ENCODE results near the gene AKAP13.

Gene AKAP13

DNA sequence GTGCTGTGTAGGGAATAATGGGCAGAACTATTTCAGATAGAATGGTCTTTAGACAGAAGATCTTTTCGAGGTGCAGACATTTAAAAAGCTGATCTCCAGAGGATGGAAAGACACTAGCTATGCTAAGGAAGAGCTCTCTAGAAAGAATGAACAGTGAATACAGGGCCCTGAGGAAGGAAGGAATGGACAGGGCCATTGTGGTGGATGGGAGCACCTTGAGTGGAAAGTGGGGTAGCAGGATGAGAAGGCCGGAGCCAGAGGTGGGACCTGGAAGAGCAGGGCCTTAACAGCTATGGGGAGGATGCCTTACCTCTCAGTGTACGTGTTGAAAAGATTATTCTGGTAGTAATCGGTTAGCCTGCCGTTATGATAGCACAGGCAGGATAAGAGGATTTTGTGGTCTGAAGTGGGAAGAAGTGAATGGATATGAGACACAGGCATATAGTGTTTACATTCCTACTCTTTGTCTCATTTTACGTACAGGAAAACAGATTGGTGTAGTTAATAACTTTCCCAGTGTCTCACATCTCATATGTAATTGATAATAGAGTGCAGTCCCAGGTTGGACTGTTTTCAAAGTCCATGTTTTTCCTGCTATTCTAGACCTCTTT, 241.9 kb downstream of the AKAP13 start:
- Histone ChIP-seq H3K9ac (no peak overlapping the region; a peak in 1 of 22 replicates), H3K27ac (peak overlapping the region in 8 of 11 experiments; percentile 20 to 90 (median 58); a peak in 13 of 22 replicates), H3K27me3 (no peaks in the 10 kb centered on the region), H3K9me3 (replicated peaks in 1 of 11) (peaks cover 0 to 8% (median under 1%) of the 10 kb centered on the region in 11 experiments; a peak in 5 of 22 replicates), H4K20me1 (peaks cover 0 to 100% (median 36%) of the 10 kb centered on the region in 11 experiments; a peak in 11 of 22 replicates), H3K36me3 (peaks cover 9 to 57% (median 27%) of the 10 kb centered on the region in 11 experiments; a peak in 21 of 22 replicates), H3K4me3 (peak overlapping the region in 5 of 10 experiments; percentile 4 to 57 (median 16); a peak in 5 of 20 replicates), H3K4me1 (peaks cover 91 to 100% (median 99%) of the 10 kb centered on the region in 10 experiments), H3K4me2 (peak overlapping the region; percentile 77 to 96 (median 88); a peak in 21 of 22 replicates)
- no peak for TF ChIP-seq Cebpa-rat (IDR thresholded peaks at IDR 0.05)

DNA sequence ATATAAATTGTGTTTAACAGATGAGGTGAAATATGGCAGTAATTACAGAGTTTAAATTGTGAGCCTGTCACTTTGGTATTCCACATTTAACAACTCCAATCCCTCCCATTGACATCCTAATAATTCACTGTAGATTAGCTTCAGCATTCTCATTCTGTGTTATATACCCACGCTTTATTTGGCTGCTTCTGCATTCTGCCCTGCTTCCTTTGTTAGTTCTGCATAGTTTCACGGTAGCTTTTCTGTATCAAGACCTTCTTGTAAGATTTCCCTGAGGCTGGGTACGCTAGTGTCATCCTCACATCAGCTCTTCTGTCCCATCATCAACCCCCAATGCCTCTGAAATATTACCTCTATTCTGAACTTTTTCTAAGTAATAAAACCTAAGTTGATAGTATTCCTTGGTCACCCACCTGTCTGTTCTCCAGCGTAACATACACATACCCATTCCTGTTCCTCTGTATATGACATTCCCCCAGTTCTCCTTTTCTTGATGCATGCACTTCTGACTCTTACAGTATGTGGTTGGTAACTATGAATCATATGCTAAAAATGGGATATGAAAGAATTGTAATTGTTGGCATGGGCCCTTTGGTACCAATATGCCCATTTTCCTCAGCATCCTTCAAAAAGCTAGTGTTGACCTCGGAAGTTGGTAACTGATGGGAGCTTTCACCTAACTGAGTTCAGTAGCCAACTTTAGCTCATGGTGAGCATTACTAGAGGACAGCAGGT, 243.1 kb downstream of the AKAP13 start:
- TF ChIP-seq Cebpa-rat (IDR thresholded peaks at IDR 0.05) = no peak
- peaks cover 0 to 100% (median 24%) of the 10 kb centered on the region in 11 experiments; a peak in 11 of 22 replicates for H4K20me1 ChIP-seq
- H3K9ac ChIP-seq = peak overlapping the region in 10 of 11 experiments; percentile 51 to 76 (median 70); a peak in 18 of 22 replicates

DNA sequence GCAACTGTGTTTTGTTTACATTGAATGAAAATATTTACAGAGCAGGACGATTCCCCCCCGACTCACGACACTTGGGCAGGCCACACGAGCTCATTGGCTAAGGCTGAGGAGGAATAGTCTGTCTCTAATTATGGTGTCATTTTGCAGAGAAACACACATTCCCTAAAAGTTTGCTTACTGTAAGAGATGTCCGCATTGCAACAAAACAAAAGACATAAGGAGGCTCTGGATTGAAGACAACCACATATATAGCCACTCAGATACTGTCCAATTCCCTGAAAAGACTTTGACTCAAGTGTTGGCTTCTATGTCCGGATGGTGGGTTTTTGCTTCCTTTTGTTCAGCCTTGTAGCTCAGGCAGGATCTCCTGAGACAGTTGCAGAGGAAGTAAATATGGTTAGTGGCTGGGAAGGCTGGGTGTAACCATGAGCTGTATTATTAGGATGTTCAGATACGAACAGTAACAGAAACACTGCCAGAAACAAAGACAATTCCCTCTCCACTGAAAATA, 243.9 kb downstream of the AKAP13 start:
- Histone ChIP-seq H3K27me3 (no peaks in the 10 kb centered on the region), H3K4me3 (peak overlapping the region in 9 of 10 experiments; percentile 24 to 51 (median 45); a peak in 14 of 20 replicates), H3K9me3 (replicated peaks in 1 of 11) (peaks cover 0 to 18% (median 8%) of the 10 kb centered on the region in 11 experiments; a peak in 8 of 22 replicates), H3K36me3 (peaks cover 19 to 71% (median 39%) of the 10 kb centered on the region in 11 experiments; a peak in 21 of 22 replicates), H3K4me2 (peak overlapping the region; percentile 77 to 96 (median 88)), H4K20me1 (peaks cover 0 to 100% (median 22%) of the 10 kb centered on the region in 11 experiments; a peak in 11 of 22 replicates), H3K9ac (peak overlapping the region in 10 of 11 experiments; percentile 18 to 76 (median 70); a peak in 19 of 22 replicates), H3K4me1 (peaks cover 77 to 100% (median 100%) of the 10 kb centered on the region in 10 experiments), H3K27ac (peak overlapping the region in 10 of 11 experiments; percentile 75 to 91 (median 86); a peak in 20 of 22 replicates)
- TF ChIP-seq Cebpa-rat (IDR thresholded peaks at IDR 0.05) = no peak

More for the DNA sequence above, 243.1 kb downstream of the AKAP13 start:
- Histone ChIP-seq H3K27me3 (no peaks in the 10 kb centered on the region), H3K4me3 (peak overlapping the region in 6 of 10 experiments; percentile 44 to 51 (median 46); a peak in 7 of 20 replicates), H3K27ac (peak overlapping the region; percentile 45 to 91 (median 86); a peak in 21 of 22 replicates), H3K36me3 (peaks cover 18 to 62% (median 39%) of the 10 kb centered on the region in 11 experiments; a peak in 21 of 22 replicates), H3K4me1 (peaks cover 79 to 100% (median 99%) of the 10 kb centered on the region in 10 experiments), H3K9me3 (replicated peaks in 1 of 11) (peaks cover 0 to 18% (median 8%) of the 10 kb centered on the region in 11 experiments; a peak in 8 of 22 replicates), H3K4me2 (peak overlapping the region; percentile 77 to 96 (median 88))

DNA sequence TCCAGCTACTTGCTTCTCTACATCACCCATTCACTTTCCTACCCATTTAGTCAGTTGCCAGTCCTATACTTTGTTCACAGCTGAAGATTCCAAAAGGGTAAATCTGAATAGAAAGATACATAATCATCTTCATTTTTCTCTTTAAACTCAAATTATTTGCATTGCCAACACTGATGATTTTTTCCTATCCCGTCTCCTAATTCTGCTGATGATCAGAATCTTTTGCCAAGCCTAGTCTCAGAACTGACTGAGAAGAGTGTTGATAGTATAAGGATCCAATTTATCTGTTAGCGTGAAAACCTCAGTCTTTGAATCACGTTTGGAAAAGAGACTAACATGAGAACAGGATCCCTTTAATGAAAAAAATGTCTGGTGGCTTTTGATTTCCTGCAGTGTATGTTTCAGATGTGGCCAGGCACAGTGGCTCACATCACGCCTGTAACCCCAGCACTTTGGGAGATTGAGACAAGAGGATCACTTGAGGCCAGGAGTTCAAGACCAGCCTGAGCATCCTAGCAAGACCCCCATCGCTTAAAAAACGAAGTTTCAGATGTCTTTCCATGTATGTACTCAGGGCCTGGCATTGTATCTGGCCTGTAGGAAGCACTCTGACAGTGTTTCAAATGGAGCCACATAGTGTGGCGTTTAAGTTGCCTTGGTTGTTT, 244.9 kb downstream of the AKAP13 start:
- H3K36me3 ChIP-seq = peaks cover 19 to 72% (median 39%) of the 10 kb centered on the region in 11 experiments; a peak in 21 of 22 replicates
- no peaks in the 10 kb centered on the region for H3K27me3 ChIP-seq
- peaks cover 0 to 18% (median 8%) of the 10 kb centered on the region in 11 experiments; a peak in 8 of 22 replicates for H3K9me3 ChIP-seq (replicated peaks in 1 of 11)
- H4K20me1 ChIP-seq = peaks cover 0 to 100% (median 13%) of the 10 kb centered on the region in 11 experiments; a peak in 11 of 22 replicates
- peak overlapping the region in 10 of 11 experiments; percentile 75 to 91 (median 86); a peak in 21 of 22 replicates for H3K27ac ChIP-seq
- H3K4me3 ChIP-seq = peak overlapping the region in 8 of 10 experiments; percentile 25 to 51 (median 46); a peak in 12 of 20 replicates
- peak overlapping the region; percentile 77 to 96 (median 88) for H3K4me2 ChIP-seq
- H3K9ac ChIP-seq = peak overlapping the region in 10 of 11 experiments; percentile 36 to 76 (median 70); a peak in 20 of 22 replicates
- TF ChIP-seq Cebpa-rat (IDR thresholded peaks at IDR 0.05) = no peak
- H3K4me1 ChIP-seq = peaks cover 74 to 100% (median 100%) of the 10 kb centered on the region in 10 experiments

DNA sequence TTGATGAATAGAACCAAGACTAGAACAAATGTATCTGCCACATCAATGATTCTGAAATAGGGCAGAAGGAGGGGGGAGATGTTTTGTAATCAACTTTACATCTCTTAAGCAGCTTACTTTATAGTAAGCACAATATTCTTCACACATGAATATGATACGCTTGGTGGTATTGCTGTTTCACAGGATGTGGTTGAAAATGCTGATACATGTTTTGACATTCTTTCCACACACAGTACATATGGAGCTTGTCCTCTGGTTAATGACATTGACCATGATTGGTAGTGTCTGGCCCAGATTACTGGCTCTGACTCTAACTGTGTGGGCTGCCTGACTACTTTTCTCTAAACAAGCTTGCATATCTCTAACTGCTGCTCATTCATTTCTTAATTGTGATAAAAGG, 245.5 kb downstream of the AKAP13 start:
- Histone ChIP-seq H3K27ac (peak overlapping the region in 10 of 11 experiments; percentile 75 to 91 (median 86); a peak in 20 of 22 replicates), H3K9ac (peak overlapping the region in 10 of 11 experiments; percentile 36 to 76 (median 70); a peak in 18 of 22 replicates), H3K9me3 (replicated peaks in 1 of 11) (peaks cover 0 to 18% (median 8%) of the 10 kb centered on the region in 11 experiments; a peak in 8 of 22 replicates), H3K4me3 (peak overlapping the region in 2 of 10 experiments; percentile 46 to 51; a peak in 3 of 20 replicates), H3K36me3 (peaks cover 19 to 72% (median 39%) of the 10 kb centered on the region in 11 experiments; a peak in 21 of 22 replicates), H3K4me1 (peaks cover 68 to 100% (median 98%) of the 10 kb centered on the region in 10 experiments), H3K27me3 (no peaks in the 10 kb centered on the region), H3K4me2 (peak overlapping the region; percentile 77 to 96 (median 88)), H4K20me1 (peaks cover 0 to 100% (median 8%) of the 10 kb centered on the region in 11 experiments; a peak in 11 of 22 replicates)
- peak in 2 of 11 experiments; percentile 10 to 63; a peak in 3 of 22 replicates for TF ChIP-seq Cebpa-rat (IDR thresholded peaks at IDR 0.05)

DNA sequence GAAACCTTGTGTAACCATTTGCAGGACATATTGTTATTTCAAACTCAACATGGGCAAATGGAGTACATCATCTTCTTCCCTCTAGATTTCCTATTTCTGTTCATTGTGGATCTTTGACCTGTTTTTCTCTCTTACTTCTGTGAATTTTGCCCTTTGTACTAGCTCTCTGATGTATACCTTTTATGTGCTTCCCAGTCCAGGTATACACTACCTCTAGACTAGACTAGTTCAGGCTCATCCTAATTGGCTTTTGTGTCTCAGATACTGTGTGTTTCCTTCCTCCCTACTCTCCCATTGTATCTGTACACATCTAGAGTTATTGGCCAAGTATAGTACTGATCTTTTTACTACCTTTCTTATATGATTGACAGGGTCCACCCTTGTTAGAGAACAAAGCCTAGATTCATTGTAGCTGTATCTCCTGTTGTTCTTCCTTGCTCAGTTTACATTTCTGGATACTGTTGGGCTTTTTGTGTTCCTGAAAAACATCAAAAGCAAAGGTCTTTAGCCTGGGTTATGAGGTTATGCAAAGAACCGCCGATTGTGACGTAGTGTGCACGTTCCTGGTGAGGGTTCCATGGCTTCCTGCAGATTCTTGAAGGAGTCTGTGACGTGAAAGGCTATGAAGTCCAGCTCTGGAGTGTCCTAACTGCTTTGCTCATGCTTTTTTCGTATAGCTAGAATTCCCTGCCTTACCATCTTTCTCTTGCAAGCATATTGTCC, 247.0 kb downstream of the AKAP13 start:
- Histone ChIP-seq H3K4me2 (peak overlapping the region in 10 of 11 experiments; percentile 11 to 94 (median 88); a peak in 17 of 22 replicates), H3K9me3 (replicated peaks in 1 of 11) (peaks cover 0 to 18% (median 8%) of the 10 kb centered on the region in 11 experiments; a peak in 8 of 22 replicates)
- no peak for TF ChIP-seq Cebpa-rat (IDR thresholded peaks at IDR 0.05)

DNA sequence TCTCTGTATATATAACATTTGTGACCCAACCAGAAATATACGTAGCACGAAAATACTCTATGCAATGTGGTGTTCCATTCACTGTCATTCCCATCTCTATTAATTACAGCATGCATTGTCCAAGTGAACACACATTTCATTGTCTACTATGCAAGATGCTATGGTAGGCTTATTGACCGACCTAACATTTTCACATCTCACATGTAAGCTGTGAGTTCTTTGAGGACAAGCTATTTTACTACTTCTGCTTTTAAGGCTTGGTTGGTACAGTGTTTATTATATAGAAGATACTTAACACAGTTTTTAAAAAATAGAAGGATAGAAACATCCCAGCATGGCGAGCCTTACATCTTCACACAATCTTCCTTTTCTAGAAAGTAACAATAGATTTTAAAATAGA, 249.9 kb downstream of the AKAP13 start:
- H3K27me3 ChIP-seq = no peaks in the 10 kb centered on the region
- no peak overlapping the region for H3K9ac ChIP-seq
- peak overlapping the region in 2 of 11 experiments; percentile 44 to 90; a peak in 2 of 22 replicates for H3K27ac ChIP-seq
- H4K20me1 ChIP-seq = peaks cover 0 to 100% (median 13%) of the 10 kb centered on the region in 11 experiments; a peak in 10 of 22 replicates
- peaks cover 0 to 18% (median 8%) of the 10 kb centered on the region in 11 experiments; a peak in 8 of 22 replicates for H3K9me3 ChIP-seq (replicated peaks in 1 of 11)
- H3K36me3 ChIP-seq = peaks cover 19 to 98% (median 65%) of the 10 kb centered on the region in 11 experiments; a peak in 21 of 22 replicates
- no peak for TF ChIP-seq Cebpa-rat (IDR thresholded peaks at IDR 0.05)
- H3K4me2 ChIP-seq = peak overlapping the region in 4 of 11 experiments; percentile 63 to 88 (median 64); a peak in 6 of 22 replicates
- H3K4me1 ChIP-seq = peaks cover 26 to 94% (median 63%) of the 10 kb centered on the region in 10 experiments
- H3K4me3 ChIP-seq = no peak overlapping the region

More for the DNA sequence above, 247.0 kb downstream of the AKAP13 start:
- no peak overlapping the region for H3K9ac ChIP-seq
- H4K20me1 ChIP-seq = peaks cover 0 to 100% (median 13%) of the 10 kb centered on the region in 11 experiments; a peak in 11 of 22 replicates
- H3K27me3 ChIP-seq = no peaks in the 10 kb centered on the region
- H3K36me3 ChIP-seq = peaks cover 19 to 75% (median 48%) of the 10 kb centered on the region in 11 experiments; a peak in 21 of 22 replicates
- no peak overlapping the region; a peak in 1 of 20 replicates for H3K4me3 ChIP-seq
- H3K27ac ChIP-seq = peak overlapping the region in 8 of 11 experiments; percentile 84 to 91 (median 87); a peak in 14 of 22 replicates
- H3K4me1 ChIP-seq = peaks cover 55 to 100% (median 84%) of the 10 kb centered on the region in 10 experiments

Data from BLaER1 treated with 17β-estradiol and CSF1 and Interleukin-3, amounts not matched to agents 10 nM and 100 nM (cell line).